HL-60 (cell line): ENCODE results near the gene OR1F1.
"Not testable (repeated sequence)": the region's sequence is repeated elsewhere in the genome, so short reads cannot be mapped to it uniquely, and the experiment has no call there.

Source experiments
- CTCF ChIP-seq: IDR thresholded peaks from one replicate; pipeline ENCODE4 v1.5.1; 2011; ENCODE audit warnings: low read length, control low read depth, inconsistent platforms; ENCODE audit not compliant: insufficient read depth
- TF ChIP-seq, protein P1 (sequence below): IDR thresholded peaks from 2 replicates; pipeline ENCODE4 v1.6.1; 2012; ENCODE audit warnings: low read depth; ENCODE audit not compliant: insufficient replicate concordance

DNA sequence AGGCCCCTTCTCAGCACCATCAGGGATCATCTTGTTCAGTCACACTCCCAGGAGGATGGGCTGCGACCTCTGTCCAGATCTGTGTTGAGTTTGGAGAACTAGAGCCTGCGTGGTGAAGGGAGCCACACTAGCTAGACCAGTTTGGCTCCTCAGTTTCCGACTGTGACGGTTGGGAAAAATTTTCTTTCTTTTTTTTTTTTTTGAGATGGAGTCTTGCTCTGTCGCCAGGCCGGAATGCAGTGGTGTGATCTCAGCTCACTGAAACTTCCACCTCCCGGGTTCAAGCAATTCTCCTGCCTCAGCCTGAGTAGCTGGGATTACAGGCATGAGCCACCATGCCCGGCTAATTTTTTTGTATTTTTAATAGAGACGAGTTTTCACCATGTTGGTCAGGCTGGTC is 48.4 kb upstream of the OR1F1 start:
- TF ChIP-seq CTCF, result not testable (repeated sequence)
- TF ChIP-seq, protein P1, sequence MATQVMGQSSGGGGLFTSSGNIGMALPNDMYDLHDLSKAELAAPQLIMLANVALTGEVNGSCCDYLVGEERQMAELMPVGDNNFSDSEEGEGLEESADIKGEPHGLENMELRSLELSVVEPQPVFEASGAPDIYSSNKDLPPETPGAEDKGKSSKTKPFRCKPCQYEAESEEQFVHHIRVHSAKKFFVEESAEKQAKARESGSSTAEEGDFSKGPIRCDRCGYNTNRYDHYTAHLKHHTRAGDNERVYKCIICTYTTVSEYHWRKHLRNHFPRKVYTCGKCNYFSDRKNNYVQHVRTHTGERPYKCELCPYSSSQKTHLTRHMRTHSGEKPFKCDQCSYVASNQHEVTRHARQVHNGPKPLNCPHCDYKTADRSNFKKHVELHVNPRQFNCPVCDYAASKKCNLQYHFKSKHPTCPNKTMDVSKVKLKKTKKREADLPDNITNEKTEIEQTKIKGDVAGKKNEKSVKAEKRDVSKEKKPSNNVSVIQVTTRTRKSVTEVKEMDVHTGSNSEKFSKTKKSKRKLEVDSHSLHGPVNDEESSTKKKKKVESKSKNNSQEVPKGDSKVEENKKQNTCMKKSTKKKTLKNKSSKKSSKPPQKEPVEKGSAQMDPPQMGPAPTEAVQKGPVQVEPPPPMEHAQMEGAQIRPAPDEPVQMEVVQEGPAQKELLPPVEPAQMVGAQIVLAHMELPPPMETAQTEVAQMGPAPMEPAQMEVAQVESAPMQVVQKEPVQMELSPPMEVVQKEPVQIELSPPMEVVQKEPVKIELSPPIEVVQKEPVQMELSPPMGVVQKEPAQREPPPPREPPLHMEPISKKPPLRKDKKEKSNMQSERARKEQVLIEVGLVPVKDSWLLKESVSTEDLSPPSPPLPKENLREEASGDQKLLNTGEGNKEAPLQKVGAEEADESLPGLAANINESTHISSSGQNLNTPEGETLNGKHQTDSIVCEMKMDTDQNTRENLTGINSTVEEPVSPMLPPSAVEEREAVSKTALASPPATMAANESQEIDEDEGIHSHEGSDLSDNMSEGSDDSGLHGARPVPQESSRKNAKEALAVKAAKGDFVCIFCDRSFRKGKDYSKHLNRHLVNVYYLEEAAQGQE, result not testable (repeated sequence)
